ENCODE results near the gene DIO1. TPM values are rescaled to one million over a fixed set of nuclear protein-coding genes. Genes with fewer than 3 reads are reported as not detected.

The DIO1 gene
- total RNA-seq, 1 donor from 2014 or later: not detected

DNA sequence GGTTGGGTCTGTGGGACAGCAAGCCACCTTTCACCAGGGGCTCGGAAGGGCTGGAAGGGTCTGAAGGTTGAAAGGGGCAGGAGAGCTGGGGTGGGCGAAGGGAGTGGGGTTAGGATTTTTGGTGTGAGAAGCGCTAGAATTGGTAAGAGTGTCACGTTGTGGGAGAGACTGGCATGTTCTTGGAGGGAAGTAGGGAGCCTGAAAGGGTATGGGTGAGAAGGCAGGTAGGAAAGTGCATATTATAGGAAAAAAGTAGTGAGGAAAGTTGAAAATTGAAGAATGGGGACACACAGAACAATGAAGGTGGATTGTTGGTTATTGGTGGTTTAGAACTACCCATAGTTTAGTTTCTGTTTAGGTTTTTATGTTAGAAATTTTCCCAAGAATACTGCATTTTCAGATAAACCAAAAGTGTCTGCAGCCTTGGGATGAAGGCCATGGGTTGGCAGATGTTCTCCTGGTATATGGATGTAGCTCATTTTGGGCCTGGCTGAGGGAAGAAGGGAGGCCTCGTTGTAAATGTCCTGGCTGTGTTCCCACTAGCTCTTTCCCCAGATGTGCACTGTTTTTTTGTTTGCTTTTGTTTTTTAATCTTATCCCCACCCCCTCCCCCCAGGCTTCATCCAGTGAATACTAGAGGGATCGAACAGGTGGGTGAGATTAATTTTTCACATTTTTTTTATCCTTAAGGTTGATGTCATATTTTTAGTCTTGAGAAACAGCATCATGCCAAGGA is 53.4 kb downstream of the DIO1 start:
- TF ChIP-seq, protein P1, sequence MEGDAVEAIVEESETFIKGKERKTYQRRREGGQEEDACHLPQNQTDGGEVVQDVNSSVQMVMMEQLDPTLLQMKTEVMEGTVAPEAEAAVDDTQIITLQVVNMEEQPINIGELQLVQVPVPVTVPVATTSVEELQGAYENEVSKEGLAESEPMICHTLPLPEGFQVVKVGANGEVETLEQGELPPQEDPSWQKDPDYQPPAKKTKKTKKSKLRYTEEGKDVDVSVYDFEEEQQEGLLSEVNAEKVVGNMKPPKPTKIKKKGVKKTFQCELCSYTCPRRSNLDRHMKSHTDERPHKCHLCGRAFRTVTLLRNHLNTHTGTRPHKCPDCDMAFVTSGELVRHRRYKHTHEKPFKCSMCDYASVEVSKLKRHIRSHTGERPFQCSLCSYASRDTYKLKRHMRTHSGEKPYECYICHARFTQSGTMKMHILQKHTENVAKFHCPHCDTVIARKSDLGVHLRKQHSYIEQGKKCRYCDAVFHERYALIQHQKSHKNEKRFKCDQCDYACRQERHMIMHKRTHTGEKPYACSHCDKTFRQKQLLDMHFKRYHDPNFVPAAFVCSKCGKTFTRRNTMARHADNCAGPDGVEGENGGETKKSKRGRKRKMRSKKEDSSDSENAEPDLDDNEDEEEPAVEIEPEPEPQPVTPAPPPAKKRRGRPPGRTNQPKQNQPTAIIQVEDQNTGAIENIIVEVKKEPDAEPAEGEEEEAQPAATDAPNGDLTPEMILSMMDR (IDR thresholded peaks at IDR 0.05; ENCODE audit: unreplicated experiment): no peak
- Mint-ChIP-seq H3K4me3 (ENCODE audit: unreplicated experiment) (peak overlapping the region; percentile 95), H3K4me1 (ENCODE audit: unreplicated experiment) (peaks cover 24% of the 10 kb centered on the region), H3K9me3 (ENCODE audit: unreplicated experiment) (no peaks in the 10 kb centered on the region), H3K27me3 (ENCODE audit: unreplicated experiment) (peaks cover 10% of the 10 kb centered on the region), H3K27ac (ENCODE audit: unreplicated experiment) (peak overlapping the region; percentile 38), H3K36me3 (ENCODE audit: low read depth, unreplicated experiment) (peaks cover 11% of the 10 kb centered on the region)
- DNase-seq (ENCODE audit: low spot score): no peak

DNA sequence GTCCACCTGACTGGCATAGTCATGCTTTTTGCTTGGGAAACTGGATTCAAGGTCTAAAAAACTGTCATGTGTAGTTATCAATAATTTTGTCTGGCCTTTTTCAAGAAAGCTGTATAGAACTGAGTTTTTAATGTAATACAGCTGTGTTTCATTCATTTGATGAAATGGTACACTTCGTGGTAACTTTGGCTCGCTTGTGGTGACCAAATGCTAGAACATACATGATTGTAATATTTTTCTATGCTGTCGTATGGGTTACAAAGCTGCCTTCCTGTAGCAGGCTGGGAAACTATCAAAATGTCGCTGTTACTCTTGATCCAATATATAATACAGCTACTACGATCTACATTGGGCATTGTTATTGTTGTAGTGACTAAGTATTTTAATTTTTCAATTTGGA is 54.3 kb downstream of the DIO1 start:
- Mint-ChIP-seq H3K4me1 (ENCODE audit: unreplicated experiment) (peaks cover 24% of the 10 kb centered on the region), H3K27ac (ENCODE audit: unreplicated experiment) (no peak overlapping the region), H3K27me3 (ENCODE audit: unreplicated experiment) (peaks cover 10% of the 10 kb centered on the region), H3K9me3 (ENCODE audit: unreplicated experiment) (no peaks in the 10 kb centered on the region), H3K4me3 (ENCODE audit: unreplicated experiment) (no peak overlapping the region), H3K36me3 (ENCODE audit: low read depth, unreplicated experiment) (peaks cover 15% of the 10 kb centered on the region)
- DNase-seq (ENCODE audit: low spot score): no peak
- TF ChIP-seq, protein P1 (IDR thresholded peaks at IDR 0.05; ENCODE audit: unreplicated experiment): no peak

DNA sequence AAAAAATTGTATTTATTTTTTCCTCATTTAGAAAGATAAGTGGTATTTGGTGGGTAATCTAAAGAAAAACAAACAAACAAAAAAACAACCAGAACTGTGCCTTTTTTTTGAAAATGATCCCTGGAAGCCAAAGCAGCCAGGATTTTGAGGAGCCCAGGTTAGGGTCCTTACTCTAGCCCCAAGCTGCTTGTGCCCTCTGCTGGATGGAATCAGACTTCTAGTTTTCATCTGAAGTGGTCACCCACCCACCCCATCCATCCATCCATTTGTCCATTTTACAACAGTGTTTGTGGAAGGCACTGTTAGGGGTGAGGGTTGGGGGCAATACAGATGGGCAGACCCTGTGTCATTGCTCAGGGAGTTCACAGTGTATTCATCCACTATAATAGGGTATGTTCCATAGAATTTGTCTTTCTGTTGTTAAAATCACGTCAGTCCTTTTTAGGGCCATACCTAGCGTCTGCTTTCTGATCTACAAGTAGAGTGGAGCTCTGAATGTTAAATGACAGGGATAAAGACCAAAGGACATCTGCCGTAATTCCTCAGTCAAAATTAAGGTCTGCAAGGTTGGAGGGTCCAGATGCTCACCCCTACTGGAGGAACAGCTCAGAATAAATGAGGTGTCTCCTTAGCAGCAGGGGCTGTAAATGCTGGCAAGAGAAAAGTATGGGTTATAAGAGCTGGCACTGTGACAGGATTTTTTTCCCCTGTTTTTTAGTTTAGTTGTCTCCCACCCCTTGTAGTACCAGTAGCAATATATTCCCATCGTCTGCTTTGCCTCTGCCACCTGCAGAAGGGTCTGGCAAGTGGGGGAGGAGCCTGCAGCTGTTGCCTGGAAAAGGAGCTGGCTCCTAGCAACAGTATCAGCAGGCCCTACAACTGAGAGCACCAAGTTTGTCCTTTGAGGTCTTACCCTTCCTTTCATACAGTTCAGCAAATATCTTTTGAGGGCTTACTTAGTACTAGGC is 55.3 kb downstream of the DIO1 start:
- TF ChIP-seq, protein P1 (IDR thresholded peaks at IDR 0.05; ENCODE audit: unreplicated experiment): peak; percentile 37
- Mint-ChIP-seq H3K4me1 (ENCODE audit: unreplicated experiment) (peaks cover 19% of the 10 kb centered on the region), H3K36me3 (ENCODE audit: low read depth, unreplicated experiment) (peaks cover 15% of the 10 kb centered on the region), H3K4me3 (ENCODE audit: unreplicated experiment) (no peak overlapping the region), H3K27me3 (ENCODE audit: unreplicated experiment) (peaks cover 10% of the 10 kb centered on the region), H3K27ac (ENCODE audit: unreplicated experiment) (no peak overlapping the region), H3K9me3 (ENCODE audit: unreplicated experiment) (no peaks in the 10 kb centered on the region)
- peak; percentile 53 for DNase-seq (ENCODE audit: low spot score)

DNA sequence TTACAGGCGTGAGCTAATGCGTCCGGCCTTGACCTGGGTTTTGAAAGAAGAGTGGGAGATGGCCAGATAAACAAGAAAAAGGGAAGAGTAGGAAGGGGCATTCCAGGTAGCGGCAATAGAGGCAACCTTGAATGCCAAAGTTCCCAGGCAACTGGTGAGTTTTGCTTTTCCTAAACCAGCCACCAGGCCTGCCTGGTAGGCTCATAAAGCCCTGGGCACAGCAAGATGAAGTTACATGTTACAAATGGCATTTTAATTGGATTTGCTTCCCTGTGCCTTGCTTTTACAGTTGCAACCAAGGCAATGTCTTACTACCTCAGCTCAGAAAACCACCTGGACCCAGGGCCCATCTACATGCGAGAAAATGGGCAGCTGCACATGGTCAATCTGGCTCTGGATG is 57.7 kb downstream of the DIO1 start:
- Mint-ChIP-seq H3K27me3 (ENCODE audit: unreplicated experiment) (peaks cover 9% of the 10 kb centered on the region), H3K4me3 (ENCODE audit: unreplicated experiment) (no peak overlapping the region), H3K9me3 (ENCODE audit: unreplicated experiment) (no peaks in the 10 kb centered on the region), H3K27ac (ENCODE audit: unreplicated experiment) (no peak overlapping the region), H3K36me3 (ENCODE audit: low read depth, unreplicated experiment) (peaks cover 11% of the 10 kb centered on the region), H3K4me1 (ENCODE audit: unreplicated experiment) (peaks cover 13% of the 10 kb centered on the region)
- DNase-seq (ENCODE audit: low spot score): no peak
- TF ChIP-seq, protein P1 (IDR thresholded peaks at IDR 0.05; ENCODE audit: unreplicated experiment): no peak

Data from endothelial cell (in vitro differentiated cells).